ENCODE data around the gene SRL.

- no peak for TF ChIP-seq CTCF (IDR thresholded peaks at IDR 0.05)
- no peak for TF ChIP-seq POLR2A (IDR thresholded peaks at IDR 0.05)
- no peak for TF ChIP-seq POLR2AphosphoS5 (IDR thresholded peaks at IDR 0.05)
- TF ChIP-seq EP300 (IDR thresholded peaks at IDR 0.05): no peak
Observed at GRCh38 chr16:4178468-4179010, 63.3 kb downstream of the SRL start.
